Umbilical cord (tissue), 2 donors: ENCODE data around the gene GSK3B. TPM values are rescaled to one million over a fixed set of nuclear protein-coding genes. Genes with fewer than 3 reads are reported as not detected.

ENCODE experiments used
- DNase-seq: peaks from one replicate; pipeline ENCODE4 v3.0.0-alpha.2; 2015; ENCODE audit warnings: low spot score
- total RNA-seq: library from RNA; depleted of rRNA; stranded (reverse); fragments of >200 nt; gene quantifications from one replicate; pipeline ENCODE4 v1.2.3, GENCODE V29; 2014; ENCODE audit warnings: low replicate concordance; ENCODE audit not compliant: insufficient read depth

Gene GSK3B
- total RNA-seq, result 43.1 TPM

GRCh38 chr3:120093911-120094775 lies at the start of gene GSK3B:
Gene GSK3B, minus strand, starts transcription at chr3:120094447. Its CDS starts 1,013 bp downstream, at chr3:120093434.
- DNase-seq, result peak; percentile 85

GRCh38 chr3:120143676-120144075 lies 49.4 kb upstream of the GSK3B start:
- no peak for DNase-seq

- no peak for DNase-seq
Measured at GRCh38 chr3:120142236-120142635, 48.0 kb upstream of the GSK3B start.

GRCh38 chr3:120140098-120140742 lies 46.0 kb upstream of the GSK3B start:
- no peak for DNase-seq

- DNase-seq, result no peak
Measured at GRCh38 chr3:120139140-120139539, 44.9 kb upstream of the GSK3B start.

- no peak for DNase-seq
Measured at GRCh38 chr3:120137548-120137947, 43.3 kb upstream of the GSK3B start.

- no peak for DNase-seq
Measured at GRCh38 chr3:120130656-120131055, 36.4 kb upstream of the GSK3B start.

- no peak for DNase-seq
Measured at GRCh38 chr3:120129718-120130513, 35.7 kb upstream of the GSK3B start.

- DNase-seq, result no peak
Measured at GRCh38 chr3:120129051-120129450, 34.8 kb upstream of the GSK3B start.

GRCh38 chr3:120125992-120126391 lies 31.7 kb upstream of the GSK3B start:
- no peak for DNase-seq

GRCh38 chr3:120119846-120120510 lies 25.7 kb upstream of the GSK3B start:
- no peak for DNase-seq

GRCh38 chr3:120114981-120115380 lies 20.7 kb upstream of the GSK3B start:
- no peak for DNase-seq

GRCh38 chr3:120114376-120114775 lies 20.1 kb upstream of the GSK3B start:
- no peak for DNase-seq

GRCh38 chr3:120113128-120114116 lies 19.2 kb upstream of the GSK3B start:
- no peak for DNase-seq

GRCh38 chr3:120111898-120112297 lies 17.7 kb upstream of the GSK3B start:
- DNase-seq, result peak; percentile 74

- no peak for DNase-seq
Measured at GRCh38 chr3:120103276-120103675, 9.0 kb upstream of the GSK3B start.

- no peak for DNase-seq
Measured at GRCh38 chr3:120102674-120103073, 8.4 kb upstream of the GSK3B start.

GRCh38 chr3:120102232-120102631 lies 8.0 kb upstream of the GSK3B start:
- DNase-seq, result no peak

GRCh38 chr3:120101624-120102023 lies 7.4 kb upstream of the GSK3B start:
- DNase-seq, result no peak

GRCh38 chr3:120100711-120101110 lies 6.5 kb upstream of the GSK3B start:
- DNase-seq, result peak; percentile 17
